Thymus (tissue), 11 donors: ENCODE results near the gene MLXIP. TPM values are rescaled to one million over a fixed set of nuclear protein-coding genes. Genes with fewer than 3 reads are reported as not detected.
"Not testable (repeated sequence)": the region's sequence is repeated elsewhere in the genome, so short reads cannot be mapped to it uniquely, and the experiment has no call there.

Source experiments
- DNase-seq, 9 donors: peaks; one replicate each; pipeline ENCODE4 v3.0.0-alpha.2; 2013; ENCODE audit warnings: low spot score in 9 of 9, low read depth in 6 of 9, missing footprints in 1 of 9
- H3K27ac ChIP-seq, 2 donors: one replicate each; pipeline ENCODE4 v1.5.1; 2013; ENCODE audit warnings: control low read depth in 1 of 2, low read depth in 1 of 2, low read length in 1 of 2, mild to moderate bottlenecking in 1 of 2, moderate library complexity in 1 of 2
- H3K27me3 ChIP-seq, 2 donors: one replicate each; pipeline ENCODE4 v1.5.1; 2013; ENCODE audit warnings: low read length in 1 of 2; ENCODE audit not compliant: control insufficient read depth in 2 of 2, insufficient read depth in 1 of 2
- H3K36me3 ChIP-seq, 2 donors: one replicate each; pipeline ENCODE4 v1.5.1; 2013; ENCODE audit warnings: low read length in 1 of 2, mild to moderate bottlenecking in 1 of 2, moderate library complexity in 1 of 2; ENCODE audit not compliant: control insufficient read depth in 2 of 2, insufficient read depth in 2 of 2
- H3K4me1 ChIP-seq, 2 donors: one replicate each; pipeline ENCODE4 v1.5.1; 2013; ENCODE audit warnings: low read length in 2 of 2; ENCODE audit not compliant: control insufficient read depth in 2 of 2, insufficient read depth in 2 of 2
- H3K4me3 ChIP-seq, 2 donors: one replicate each; pipeline ENCODE4 v1.5.1; 2013; ENCODE audit warnings: low read length in 2 of 2, control low read depth in 1 of 2, mild to moderate bottlenecking in 1 of 2
- H3K9me3 ChIP-seq, 2 donors: one replicate each; pipeline ENCODE4 v1.5.1; 2013; ENCODE audit warnings: low read length in 1 of 2, mild to moderate bottlenecking in 1 of 2; ENCODE audit not compliant: control insufficient read depth in 2 of 2, insufficient read depth in 1 of 2
- WGBS: extraction: QIAGEN DNeasy Blood & Tissue Kit; methylation state at CpG from one replicate; pipeline ENCODE4 v1.1.7; 2013; 5-methylcytosine and 5-hydroxymethylcytosine counted together
- polyA plus RNA-seq: library from polyadenylated mRNA; stranded (reverse); fragments of 200-250 nt; gene quantifications from one replicate; pipeline ENCODE4 v1.2.3, GENCODE V29; 2013
- total RNA-seq: library from RNA; stranded (reverse); fragments of 120-200 nt; gene quantifications from one replicate; pipeline ENCODE4 v1.2.4, GENCODE V29; 2013
- donor health status: healthy.

MLXIP gene
- total and polyA plus RNA-seq, 2 donors = 10.1 to 31.9 TPM

GRCh38 chr12:122049827-122050226 lies 28.7 kb upstream of the MLXIP start:
- H3K27me3 ChIP-seq = no peaks in the 10 kb centered on the region
- 97% methylated on average over 9 of the region's 9 CpGs for WGBS
- peaks cover 0 to 4% of the 10 kb centered on the region in 2 donors for H3K4me1 ChIP-seq
- peaks cover 0 to 7% of the 10 kb centered on the region in 2 donors for H3K9me3 ChIP-seq
- DNase-seq = no peak
- H3K36me3 ChIP-seq = peaks cover 68 to 71% of the 10 kb centered on the region in 2 donors
- no peak overlapping the region for H3K27ac ChIP-seq
- H3K4me3 ChIP-seq = no peak overlapping the region

- 97% methylated on average over 20 of the region's 20 CpGs for WGBS
- no peaks in the 10 kb centered on the region for H3K27me3 ChIP-seq
- no peak overlapping the region for H3K27ac ChIP-seq
- H3K36me3 ChIP-seq = peaks cover 69 to 71% of the 10 kb centered on the region in 2 donors
- no peak for DNase-seq
- H3K4me3 ChIP-seq = no peak overlapping the region
- H3K4me1 ChIP-seq = peaks cover 0 to 4% of the 10 kb centered on the region in 2 donors
- H3K9me3 ChIP-seq = peaks cover 0 to 7% of the 10 kb centered on the region in 2 donors
Measured at GRCh38 chr12:122050706-122051105, 27.9 kb upstream of the MLXIP start.

- peak overlapping the region in 1 of 2 donors; percentile 15 for H3K27ac ChIP-seq
- 95% methylated on average over 14 of the region's 14 CpGs for WGBS
- H3K4me3 ChIP-seq = no peak overlapping the region
- H3K9me3 ChIP-seq = peaks cover 0 to 7% of the 10 kb centered on the region in 2 donors
- peaks cover 0 to 4% of the 10 kb centered on the region in 2 donors for H3K4me1 ChIP-seq
- peaks cover 69 to 71% of the 10 kb centered on the region in 2 donors for H3K36me3 ChIP-seq
- no peak for DNase-seq
- no peaks in the 10 kb centered on the region for H3K27me3 ChIP-seq
Measured at GRCh38 chr12:122051231-122051876, 27.2 kb upstream of the MLXIP start.

GRCh38 chr12:122052285-122052684 lies 26.3 kb upstream of the MLXIP start:
- H3K9me3 ChIP-seq = peaks cover 0 to 7% of the 10 kb centered on the region in 2 donors
- peaks cover 0 to 4% of the 10 kb centered on the region in 2 donors for H3K4me1 ChIP-seq
- H3K27ac ChIP-seq = no peak overlapping the region
- DNase-seq = no peak
- WGBS = 97% methylated on average over 2 of the region's 2 CpGs
- no peak overlapping the region for H3K4me3 ChIP-seq
- no peaks in the 10 kb centered on the region for H3K27me3 ChIP-seq
- H3K36me3 ChIP-seq = peaks cover 69 to 73% of the 10 kb centered on the region in 2 donors

- no peak overlapping the region for H3K4me3 ChIP-seq
- peaks cover 75 to 77% of the 10 kb centered on the region in 2 donors for H3K36me3 ChIP-seq
- 97% methylated on average over 27 of the region's 27 CpGs for WGBS
- H3K27me3 ChIP-seq = no peaks in the 10 kb centered on the region
- H3K4me1 ChIP-seq = peaks cover 0 to 4% of the 10 kb centered on the region in 2 donors
- DNase-seq = no peak
- peaks cover 0 to 7% of the 10 kb centered on the region in 2 donors for H3K9me3 ChIP-seq
- no peak overlapping the region for H3K27ac ChIP-seq
Measured at GRCh38 chr12:122054842-122055520, 23.6 kb upstream of the MLXIP start.

- H3K36me3 ChIP-seq = peaks cover 77% of the 10 kb centered on the region in 2 donors
- not testable (repeated sequence) for DNase-seq, H3K27ac ChIP-seq, H3K9me3 ChIP-seq, H3K4me3 ChIP-seq, H3K27me3 ChIP-seq, H3K4me1 ChIP-seq
- WGBS = 97% methylated on average over 7 of the region's 7 CpGs
Measured at GRCh38 chr12:122056406-122056805, 22.1 kb upstream of the MLXIP start.

- H3K36me3 ChIP-seq = peaks cover 80 to 82% of the 10 kb centered on the region in 2 donors
- no peak overlapping the region for H3K4me3 ChIP-seq
- DNase-seq = no peak
- no peaks in the 10 kb centered on the region for H3K9me3 ChIP-seq
- no peaks in the 10 kb centered on the region for H3K27me3 ChIP-seq
- H3K27ac ChIP-seq = no peak overlapping the region
- peaks cover 0 to 4% of the 10 kb centered on the region in 2 donors for H3K4me1 ChIP-seq
- WGBS = 99% methylated on average over 11 of the region's 11 CpGs
Measured at GRCh38 chr12:122057007-122057735, 21.4 kb upstream of the MLXIP start.

GRCh38 chr12:122057769-122058168 lies 20.8 kb upstream of the MLXIP start:
- H3K36me3 ChIP-seq = peaks cover 81 to 82% of the 10 kb centered on the region in 2 donors
- H3K9me3 ChIP-seq = no peaks in the 10 kb centered on the region
- no peak overlapping the region for H3K27ac ChIP-seq
- H3K4me1 ChIP-seq = peaks cover 2 to 8% of the 10 kb centered on the region in 2 donors
- no peak overlapping the region for H3K4me3 ChIP-seq
- 100% methylated on average over 3 of the region's 3 CpGs for WGBS
- no peaks in the 10 kb centered on the region for H3K27me3 ChIP-seq
- DNase-seq = no peak
